Fibroblast of lung (primary cell): ENCODE measurements around the gene HGF. TPM values are rescaled to one million over a fixed set of nuclear protein-coding genes. Genes with fewer than 3 reads are reported as not detected.
A peak's percentile ranks its signal among the peaks of the same experiment; 100 is the strongest.

ENCODE experiments used
- DNase-seq, 2 donors: peaks; one replicate each; pipeline versions ENCODE4 v3.0.0 to v3.0.0-alpha.2; 2010; ENCODE audit warnings: low read depth in 2 of 2
- H2AFZ ChIP-seq: 2 replicates; pipeline ENCODE4 v1.5.1; 2012; ENCODE audit warnings: low read length, control low read depth, inconsistent platforms
- H3K27ac ChIP-seq: 2 replicates; pipeline ENCODE4 v1.5.1; 2011; ENCODE audit warnings: low read length, control low read depth; ENCODE audit not compliant: insufficient read depth
- H3K27me3 ChIP-seq: 2 replicates; pipeline ENCODE4 v1.5.1; 2011; ENCODE audit warnings: mild to moderate bottlenecking, low read length; ENCODE audit not compliant: control insufficient read depth, insufficient read depth
- H3K36me3 ChIP-seq: 2 replicates; pipeline ENCODE4 v1.5.1; 2011; ENCODE audit warnings: low read length; ENCODE audit not compliant: control insufficient read depth, insufficient read depth
- H3K4me1 ChIP-seq: 2 replicates; pipeline ENCODE4 v1.5.1; 2011; ENCODE audit warnings: low read length; ENCODE audit not compliant: control insufficient read depth, insufficient read depth; ENCODE audit errors: extremely low read depth
- H3K4me2 ChIP-seq: 2 replicates; pipeline ENCODE4 v1.5.1; 2011; ENCODE audit warnings: low read length, control low read depth; ENCODE audit not compliant: insufficient read depth; ENCODE audit errors: extremely low read depth
- H3K4me3 ChIP-seq, 4 experiments: fragments of 200-600 bp in 1 of 4; sonication (generic) in 1 of 4; replicated peaks in 1 of 4; 2 replicates each; pipeline ENCODE4 v1.5.1; 2011 to 2016; ENCODE audit warnings: low read length in 4 of 4, low read depth in 3 of 4, mild to moderate bottlenecking in 3 of 4, control low read depth in 2 of 4, inconsistent platforms in 1 of 4, mixed read lengths in 1 of 4; ENCODE audit not compliant: insufficient read depth in 1 of 4; ENCODE audit errors: control extremely low read depth in 1 of 4
- H3K79me2 ChIP-seq: 2 replicates; pipeline ENCODE4 v1.5.1; 2012; ENCODE audit warnings: mild to moderate bottlenecking, low read length, inconsistent platforms; ENCODE audit not compliant: control insufficient read depth, insufficient read depth
- H3K9ac ChIP-seq: 2 replicates; pipeline ENCODE4 v1.5.1; 2011; ENCODE audit warnings: mild to moderate bottlenecking, low read length, control low read depth; ENCODE audit not compliant: insufficient read depth
- H3K9me3 ChIP-seq: 2 replicates; pipeline ENCODE4 v1.5.1; 2012; ENCODE audit warnings: low read depth, low read length; ENCODE audit not compliant: control insufficient read depth, insufficient read depth
- H4K20me1 ChIP-seq: 2 replicates; pipeline ENCODE4 v1.5.1; 2011; ENCODE audit warnings: low read length; ENCODE audit not compliant: control insufficient read depth, insufficient read depth; ENCODE audit errors: extremely low read depth
- EZH2 ChIP-seq: IDR thresholded peaks from 2 replicates; pipeline ENCODE4 v1.5.1; 2012; ENCODE audit warnings: low read length, control low read depth, mild to moderate bottlenecking; ENCODE audit errors: missing control alignments
- polyA plus RNA-seq, 2 donors: library from polyadenylated mRNA; depleted of rRNA in 1 of 2; stranded (reverse) in 1 of 2; unstranded in 1 of 2; fragments of >200 nt; gene quantifications; 2 replicates each; pipeline ENCODE4 v1.2.1, GENCODE V29; 2011 to 2012; ENCODE audit warnings: missing spikeins in 1 of 2
- total RNA-seq: library from RNA; depleted of rRNA; stranded (reverse); fragments of >200 nt; gene quantifications from 2 replicates; pipeline ENCODE4 v1.2.1, GENCODE V29; 2014
- TF ChIP-seq, protein P1 (sequence below), 2 donors: IDR thresholded peaks in 1 of 2; conservative IDR thresholded peaks in 1 of 2; 1 replicate in 1 of 2; 2 replicates in 1 of 2; pipeline ENCODE4 v1.5.1; 2011 to 2012; ENCODE audit warnings: low read length in 2 of 2, control low read depth in 1 of 2, inconsistent platforms in 1 of 2, low read depth in 1 of 2, mild to moderate bottlenecking in 1 of 2

HGF gene
- total and polyA plus RNA-seq, 2 donors (not counting 1 experiment from before 2014, with no cell fraction given) = 212 to 243 TPM

DNA sequence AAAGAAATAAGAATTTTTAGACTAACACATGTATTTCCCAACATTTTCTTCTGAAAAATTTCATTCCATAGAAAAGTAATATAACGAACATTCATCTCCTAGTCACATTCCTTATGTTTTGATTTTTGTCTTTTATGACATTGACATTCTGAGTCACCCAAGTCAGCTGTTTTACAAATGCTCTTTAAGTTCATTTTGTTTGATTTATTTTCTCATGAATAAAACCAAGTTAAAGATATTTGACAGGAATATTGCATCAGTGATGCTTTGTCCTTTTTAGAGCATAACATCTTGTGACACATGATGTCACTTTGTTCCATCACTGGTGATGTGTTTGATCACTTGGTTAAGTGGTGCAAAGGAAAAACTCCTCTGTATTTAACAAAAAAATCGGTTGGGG, 48.4 kb downstream of the HGF start:
- H3K9me3 ChIP-seq = no peaks in the 10 kb centered on the region
- H3K36me3 ChIP-seq = peaks cover 7% of the 10 kb centered on the region
- DNase-seq = peak in 1 of 2 donors; percentile 32
- H3K4me3 ChIP-seq = no peak overlapping the region
- no peaks in the 10 kb centered on the region for H3K79me2 ChIP-seq
- H3K9ac ChIP-seq = no peak overlapping the region
- H3K4me1 ChIP-seq = peaks cover 3% of the 10 kb centered on the region
- no peak overlapping the region for H2AFZ ChIP-seq
- H4K20me1 ChIP-seq = no peaks in the 10 kb centered on the region
- no peak for TF ChIP-seq EZH2
- TF ChIP-seq, protein P1, sequence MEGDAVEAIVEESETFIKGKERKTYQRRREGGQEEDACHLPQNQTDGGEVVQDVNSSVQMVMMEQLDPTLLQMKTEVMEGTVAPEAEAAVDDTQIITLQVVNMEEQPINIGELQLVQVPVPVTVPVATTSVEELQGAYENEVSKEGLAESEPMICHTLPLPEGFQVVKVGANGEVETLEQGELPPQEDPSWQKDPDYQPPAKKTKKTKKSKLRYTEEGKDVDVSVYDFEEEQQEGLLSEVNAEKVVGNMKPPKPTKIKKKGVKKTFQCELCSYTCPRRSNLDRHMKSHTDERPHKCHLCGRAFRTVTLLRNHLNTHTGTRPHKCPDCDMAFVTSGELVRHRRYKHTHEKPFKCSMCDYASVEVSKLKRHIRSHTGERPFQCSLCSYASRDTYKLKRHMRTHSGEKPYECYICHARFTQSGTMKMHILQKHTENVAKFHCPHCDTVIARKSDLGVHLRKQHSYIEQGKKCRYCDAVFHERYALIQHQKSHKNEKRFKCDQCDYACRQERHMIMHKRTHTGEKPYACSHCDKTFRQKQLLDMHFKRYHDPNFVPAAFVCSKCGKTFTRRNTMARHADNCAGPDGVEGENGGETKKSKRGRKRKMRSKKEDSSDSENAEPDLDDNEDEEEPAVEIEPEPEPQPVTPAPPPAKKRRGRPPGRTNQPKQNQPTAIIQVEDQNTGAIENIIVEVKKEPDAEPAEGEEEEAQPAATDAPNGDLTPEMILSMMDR (conservative IDR thresholded peaks at IDR 0.05 in 1 of 2, IDR thresholded peaks at IDR 0.05 in 1 of 2; ENCODE audit: low read depth in 1 of 2, low read length in 2 of 2) = no peak
- H3K4me2 ChIP-seq = no peak overlapping the region
- H3K27ac ChIP-seq = no peak overlapping the region
- no peaks in the 10 kb centered on the region for H3K27me3 ChIP-seq

DNA sequence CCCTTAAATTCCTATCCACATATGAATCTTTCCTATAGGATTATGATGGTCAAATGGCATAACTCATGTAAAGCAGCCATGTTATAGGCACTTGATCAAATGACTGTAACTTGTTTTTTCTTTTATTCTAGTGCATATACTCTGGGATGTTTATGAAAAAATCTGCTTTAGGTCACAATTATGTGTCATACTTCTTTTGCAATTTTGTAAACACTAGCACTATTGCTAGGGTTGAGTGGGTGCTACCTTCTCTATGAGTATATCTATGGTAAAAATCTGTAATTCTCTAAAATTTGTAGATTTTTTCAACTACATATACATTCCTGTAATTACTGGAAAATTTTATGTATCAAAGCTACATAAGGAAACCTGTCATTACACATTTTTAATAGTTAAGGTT, 50.0 kb downstream of the HGF start:
- H3K9ac ChIP-seq = no peak overlapping the region
- no peak overlapping the region for H3K4me2 ChIP-seq
- peaks cover 6% of the 10 kb centered on the region for H3K4me1 ChIP-seq
- peak in 1 of 2 donors; percentile 37 for DNase-seq
- TF ChIP-seq, protein P1 (conservative IDR thresholded peaks at IDR 0.05 in 1 of 2, IDR thresholded peaks at IDR 0.05 in 1 of 2; ENCODE audit: low read depth in 1 of 2, low read length in 2 of 2) = no peak
- TF ChIP-seq EZH2 = no peak
- H3K27ac ChIP-seq = no peak overlapping the region
- H4K20me1 ChIP-seq = no peaks in the 10 kb centered on the region
- no peak overlapping the region for H2AFZ ChIP-seq
- H3K36me3 ChIP-seq = peaks cover 7% of the 10 kb centered on the region
- no peaks in the 10 kb centered on the region for H3K27me3 ChIP-seq
- no peaks in the 10 kb centered on the region for H3K9me3 ChIP-seq
- H3K4me3 ChIP-seq = no peak overlapping the region
- H3K79me2 ChIP-seq = no peaks in the 10 kb centered on the region

DNA sequence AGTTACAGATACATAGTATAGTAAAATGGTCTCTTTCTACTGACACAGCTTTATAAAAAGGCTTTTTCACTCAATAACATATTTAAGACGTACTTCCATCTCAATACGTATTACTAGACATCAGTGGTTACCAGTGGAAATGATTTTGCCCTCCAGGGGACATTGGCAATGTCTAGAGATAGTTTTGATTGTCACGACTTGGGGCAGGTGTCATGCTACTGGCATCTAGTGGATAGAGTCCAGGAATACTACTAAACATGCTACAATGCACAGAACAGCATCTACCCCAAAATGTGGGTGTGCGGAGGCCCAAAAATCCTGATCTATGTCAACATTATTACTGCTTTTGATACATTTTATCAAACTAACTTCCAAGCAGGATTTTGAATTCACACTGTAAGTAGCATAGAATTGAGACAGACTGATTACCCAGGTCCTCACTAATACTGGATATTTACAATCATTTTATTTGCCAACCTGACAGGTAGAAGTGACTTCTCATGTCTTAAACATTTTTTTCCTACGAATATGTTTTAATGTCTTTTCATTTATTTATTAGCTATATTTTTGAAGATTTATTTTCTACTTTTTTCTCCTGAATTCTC, 53.8 kb downstream of the HGF start:
- Histone ChIP-seq H3K4me1 (peaks cover 6% of the 10 kb centered on the region), H3K36me3 (peaks cover 4% of the 10 kb centered on the region), H2AFZ (no peak overlapping the region), H3K27ac (no peak overlapping the region), H3K79me2 (no peaks in the 10 kb centered on the region), H3K9ac (no peak overlapping the region), H4K20me1 (no peaks in the 10 kb centered on the region), H3K9me3 (no peaks in the 10 kb centered on the region), H3K4me2 (no peak overlapping the region), H3K4me3 (no peak overlapping the region), H3K27me3 (no peaks in the 10 kb centered on the region)
- peak; percentile 53 to 60 for DNase-seq
- no peak for TF ChIP-seq EZH2
- TF ChIP-seq, protein P1 (conservative IDR thresholded peaks at IDR 0.05 in 1 of 2, IDR thresholded peaks at IDR 0.05 in 1 of 2; ENCODE audit: low read depth in 1 of 2, low read length in 2 of 2) = peak in 1 of 2 donors; percentile 37
